T47D (cell line): ENCODE measurements around the gene VAMP5.
"Not testable (repeated sequence)": the region's sequence is repeated elsewhere in the genome, so short reads cannot be mapped to it uniquely, and the experiment has no call there.

ENCODE experiments used
- DNase-seq, 2 experiments: peaks; one replicate each; pipeline versions ENCODE4 v3.0.0 to v3.0.0-alpha.2; 2011 to 2012; ENCODE audit warnings: low read depth in 1 of 2, low spot score in 1 of 2
- JUND ChIP-seq: IDR thresholded peaks from 2 replicates; pipeline ENCODE4 v1.6.1; 2012; ENCODE audit warnings: low read depth
- in situ Hi-C: cut with HindIII; loops from 2 replicates; pipeline ENCODE4 v1.10.0; 2016; ENCODE audit warnings: low sequenced_read_pairs, low pct_unique_long_range_greater_than_20kb

VAMP5 gene

GRCh38 chr2:85595301-85596025 is 11.2 kb downstream of the VAMP5 start, which contains the start of gene RNF181:
Gene RNF181 (plus strand): TSS chr2:85595745. CDS start chr2:85595764, 19 bp downstream.
- no peak for TF ChIP-seq JUND
- in situ Hi-C loops, result no loop called here

DNA sequence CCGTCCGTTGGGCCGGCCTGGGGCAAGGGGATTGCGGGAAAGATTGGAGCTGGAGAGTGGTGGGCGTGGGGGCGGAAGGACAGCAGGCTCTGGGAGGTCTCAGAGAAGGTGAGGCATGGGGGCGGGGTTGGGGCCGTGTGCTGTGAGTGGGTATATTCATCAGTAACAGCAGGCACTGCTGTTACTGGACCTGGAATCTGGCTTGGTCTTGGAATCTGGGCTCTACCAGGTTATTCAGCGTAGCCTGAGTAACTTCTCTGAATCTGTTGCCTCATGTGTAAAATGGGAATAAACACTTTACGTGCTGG is 11.7 kb downstream of the VAMP5 start:
- no peak for TF ChIP-seq JUND
- no peak for DNase-seq
- in situ Hi-C loops, result no loop called here

More at GRCh38 chr2:85595301-85596025, 11.2 kb downstream of the VAMP5 start, which contains the start of gene RNF181:
- DNase-seq, result peak; percentile 93 to 98

DNA sequence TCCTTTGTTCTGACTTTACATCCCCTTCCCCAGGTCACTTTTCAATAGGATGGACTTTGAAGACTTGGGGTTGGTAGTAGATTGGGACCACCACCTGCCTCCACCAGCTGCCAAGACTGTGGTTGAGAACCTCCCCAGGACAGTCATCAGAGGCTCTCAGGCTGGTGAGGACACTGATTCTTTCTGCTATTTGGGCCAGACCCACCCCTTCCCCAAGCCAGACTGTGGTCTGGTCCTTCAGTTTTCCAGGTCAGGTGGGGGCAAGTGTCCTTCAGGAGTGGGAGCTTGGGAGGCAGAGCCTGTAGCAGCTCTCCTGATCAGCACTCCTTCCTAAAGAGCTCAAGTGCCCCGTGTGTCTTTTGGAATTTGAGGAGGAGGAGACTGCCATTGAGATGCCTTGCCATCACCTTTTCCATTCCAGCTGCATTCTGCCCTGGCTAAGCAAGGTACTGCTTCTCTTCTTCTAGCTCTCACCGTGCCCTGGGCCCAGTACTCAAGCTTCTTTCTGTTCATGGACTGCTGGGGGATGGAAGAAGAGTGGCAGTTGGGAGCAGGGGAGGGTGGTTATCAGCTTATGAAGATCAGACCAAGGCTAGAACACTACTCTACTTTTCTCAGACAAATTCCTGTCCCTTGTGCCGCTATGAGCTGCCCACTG is 12.4 kb downstream of the VAMP5 start:
- no peak for DNase-seq
- in situ Hi-C loops, result no loop called here
- TF ChIP-seq JUND, result no peak

DNA sequence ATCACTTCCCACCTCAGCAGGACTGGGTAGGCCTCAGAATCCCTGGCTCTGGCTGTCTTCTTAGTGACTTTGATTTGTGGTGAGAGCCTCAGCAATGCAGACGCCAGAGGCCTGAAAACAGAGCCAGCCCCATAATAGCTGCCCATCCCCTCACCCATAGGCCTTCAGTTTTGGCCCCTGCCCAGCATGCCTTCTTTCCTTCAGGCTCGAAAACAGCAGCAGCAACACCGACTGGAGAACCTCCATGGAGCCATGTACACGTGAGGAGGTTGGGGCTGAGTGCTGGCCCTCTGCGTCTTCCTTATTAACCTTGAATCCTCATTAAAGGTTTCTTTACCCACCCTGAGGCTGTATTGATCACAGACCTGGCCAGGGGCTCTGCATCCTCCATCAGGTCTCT is 13.0 kb downstream of the VAMP5 start:
- TF ChIP-seq JUND, result no peak
- in situ Hi-C loops, result no loop called here

DNA sequence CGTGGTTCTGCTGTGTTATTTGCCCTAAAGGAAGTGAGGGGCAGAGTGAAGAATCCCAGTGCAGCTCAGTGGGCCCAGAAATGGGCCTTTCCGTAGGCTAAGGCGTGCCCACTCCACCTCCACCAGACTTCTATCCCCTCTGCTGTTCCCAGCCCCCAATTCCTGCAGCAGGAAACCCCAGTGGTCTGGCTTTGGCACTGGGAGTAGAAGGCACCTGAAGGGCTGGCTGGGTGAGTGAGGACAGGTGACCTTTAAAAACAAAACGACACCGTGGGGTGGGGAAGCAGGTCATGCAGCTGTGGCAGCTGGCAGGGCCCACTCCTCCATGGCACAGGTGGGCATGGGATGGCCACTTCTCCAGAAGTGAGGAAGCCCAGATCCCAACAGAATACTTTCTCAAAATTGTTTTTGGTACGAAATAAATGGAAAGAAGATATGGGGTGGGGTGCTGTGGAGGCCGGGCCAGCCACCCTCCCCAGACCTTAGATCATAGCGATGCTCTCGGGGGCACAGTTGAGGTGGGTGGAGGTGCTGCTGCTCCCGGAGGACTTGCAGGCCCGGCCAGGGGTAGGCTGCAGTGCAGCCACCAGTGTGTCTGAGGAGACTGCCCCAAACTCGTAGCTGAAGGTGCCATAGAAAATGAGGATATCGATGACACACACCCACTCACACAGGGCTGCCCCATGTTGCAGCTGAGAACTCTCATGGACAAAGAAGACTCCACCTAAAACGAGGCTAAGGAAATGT is 14.5 kb downstream of the VAMP5 start:
- in situ Hi-C loops, result no loop called here
- DNase-seq, result no peak
- TF ChIP-seq JUND, result no peak

More for the DNA sequence above, 13.0 kb downstream of the VAMP5 start:
- DNase-seq, result no peak

- no peak for DNase-seq
- in situ Hi-C loops, result no loop called here
- no peak for TF ChIP-seq JUND
These were observed 15.4 kb downstream of the VAMP5 start for GRCh38 chr2:85599468-85600234.

DNA sequence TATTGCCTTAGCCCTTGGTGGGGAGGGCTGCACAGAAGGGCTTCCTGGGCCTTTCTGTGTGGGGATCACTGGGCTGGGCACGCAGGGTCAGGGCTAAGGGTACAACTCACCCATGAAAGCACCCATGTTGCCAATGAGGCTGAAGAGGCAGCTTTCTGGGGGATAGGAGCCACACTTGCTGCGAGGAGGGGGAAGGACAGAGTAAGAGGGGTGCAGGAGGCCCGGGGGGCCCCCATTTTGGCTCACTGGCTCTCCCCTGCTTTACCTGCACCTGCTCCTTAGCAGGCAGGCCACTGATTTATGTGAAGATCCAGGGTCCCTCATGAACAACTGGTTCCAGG is 16.0 kb downstream of the VAMP5 start:
- DNase-seq, result no peak
- in situ Hi-C loops, result no loop called here
- no peak for TF ChIP-seq JUND

GRCh38 chr2:85600951-85601770 is 16.9 kb downstream of the VAMP5 start:
- TF ChIP-seq JUND, result no peak
- no peak for DNase-seq
- in situ Hi-C loops, result no loop called here

DNA sequence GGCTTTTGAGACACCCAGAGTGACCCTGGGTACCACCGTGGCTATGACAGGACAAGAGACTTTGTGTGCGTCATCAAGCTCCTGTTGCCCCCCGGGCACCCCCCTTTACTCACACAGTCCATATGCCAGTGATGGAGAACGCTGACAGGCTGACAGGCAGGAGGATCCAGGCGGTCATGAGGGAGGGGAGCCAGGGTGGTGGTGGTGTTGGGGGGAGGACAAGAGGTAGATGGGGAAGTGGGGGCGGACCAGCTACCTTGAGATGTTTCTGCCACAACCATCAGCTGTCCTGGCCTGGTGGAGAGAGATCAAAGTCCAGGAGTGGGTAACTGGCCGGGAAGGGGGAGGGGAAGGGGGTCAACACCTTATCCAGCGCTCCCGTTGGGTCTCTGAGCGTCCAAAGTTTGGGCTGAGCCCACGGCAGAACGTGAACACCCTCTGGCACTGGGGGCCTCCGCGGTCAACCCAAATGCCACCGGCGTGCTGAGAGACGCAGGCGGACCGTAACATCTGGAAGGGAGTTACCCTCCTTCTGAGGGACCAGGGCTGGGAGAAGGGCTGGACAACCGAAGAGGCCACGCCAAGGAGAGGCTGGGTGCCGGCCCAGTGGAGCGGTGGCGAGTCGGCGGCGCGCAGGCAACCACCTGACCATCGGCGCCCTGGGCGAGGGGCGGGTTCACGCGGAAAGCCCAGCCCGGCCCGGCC is 17.7 kb downstream of the VAMP5 start:
- in situ Hi-C loops, result no loop called here
- no peak for TF ChIP-seq JUND
- peak in 1 of 2 experiments; percentile 68 for DNase-seq

DNA sequence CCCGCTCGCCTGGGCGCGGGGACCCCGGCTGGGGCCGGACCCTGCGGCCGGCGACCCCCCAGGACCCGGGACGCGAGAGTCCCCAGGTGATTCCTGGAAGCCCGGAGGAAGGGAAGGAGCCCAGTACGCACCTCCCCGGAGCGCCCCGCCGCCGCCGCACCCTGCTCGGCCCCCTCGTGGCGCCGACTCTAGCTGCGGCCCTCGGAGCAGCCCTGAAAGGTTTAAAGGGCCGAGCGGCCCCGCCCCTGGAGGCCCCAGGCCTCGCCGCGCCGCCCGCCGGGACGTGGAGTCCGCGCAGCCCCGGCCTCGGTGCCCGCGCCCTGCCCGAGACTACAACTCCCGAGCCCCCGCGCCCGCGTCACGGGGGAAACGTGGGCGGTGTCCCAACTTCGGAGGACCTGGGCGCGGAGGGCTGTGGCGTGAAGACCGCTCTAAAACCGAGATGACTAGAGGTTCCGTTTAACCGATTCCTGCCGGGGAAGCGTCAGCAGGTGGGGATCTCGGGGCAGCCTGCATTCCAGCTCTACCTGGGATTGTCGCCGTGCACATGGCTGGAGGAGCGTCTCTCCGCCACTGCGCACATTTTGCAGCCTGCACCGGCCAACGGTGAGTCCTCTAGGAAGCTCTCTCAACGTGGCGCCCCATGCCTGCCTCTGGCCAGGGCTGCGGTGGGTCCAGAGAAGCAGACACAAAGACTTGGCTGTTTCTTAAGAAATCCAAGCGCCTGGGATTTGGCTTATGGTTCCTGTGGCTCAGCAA is 18.4 kb downstream of the VAMP5 start, which contains the start of gene TMEM150A:
Gene TMEM150A (minus strand): TSS at position 223 of the 759 bp plus-strand sequence. CDS start 750 bp downstream, outside the sequence.
- DNase-seq, result peak; percentile 61 to 93
- in situ Hi-C loops, result no loop called here
- no peak for TF ChIP-seq JUND

DNA sequence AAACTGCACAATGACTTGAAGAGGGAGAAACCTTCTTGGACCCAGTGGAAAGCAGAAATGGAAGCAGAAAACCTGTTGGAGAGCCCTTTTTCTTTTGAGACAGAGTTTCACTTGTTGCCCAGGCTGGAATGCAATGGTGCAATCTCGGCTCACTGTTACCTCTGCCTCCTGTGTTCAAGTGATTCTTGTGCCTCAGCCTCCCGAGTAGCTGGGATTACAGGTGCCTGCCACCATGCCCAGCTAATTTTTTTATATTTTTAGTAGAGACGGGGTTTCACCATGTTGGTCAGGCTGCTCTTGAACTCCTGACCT is 19.9 kb downstream of the VAMP5 start:
- DNase-seq, in situ Hi-C loops: not testable (repeated sequence)
